ENCODE data around the gene PRKG1.
"Not testable (repeated sequence)": the region's sequence is repeated elsewhere in the genome, so short reads cannot be mapped to it uniquely, and the experiment has no call there.

The PRKG1 gene

GRCh38 chr10:51397244-51397643, 323.0 kb downstream of the PRKG1 start:
- DNase-seq: no peak

GRCh38 chr10:51397695-51398094, 323.4 kb downstream of the PRKG1 start:
- no peak for DNase-seq

GRCh38 chr10:51399840-51400239, 325.6 kb downstream of the PRKG1 start:
- DNase-seq: no peak

- no peak for DNase-seq
These were observed 326.3 kb downstream of the PRKG1 start for GRCh38 chr10:51400392-51401096.

- no peak for DNase-seq
These were observed 329.2 kb downstream of the PRKG1 start for GRCh38 chr10:51403521-51403920.

- DNase-seq: no peak
These were observed 331.5 kb downstream of the PRKG1 start for GRCh38 chr10:51405580-51406351.

- DNase-seq: no peak
These were observed 332.3 kb downstream of the PRKG1 start for GRCh38 chr10:51406581-51406980.

- DNase-seq: no peak
These were observed 342.2 kb downstream of the PRKG1 start for GRCh38 chr10:51416494-51416893.

GRCh38 chr10:51419196-51420093, 345.2 kb downstream of the PRKG1 start:
- no peak for DNase-seq

GRCh38 chr10:51421853-51422252, 347.6 kb downstream of the PRKG1 start:
- no peak for DNase-seq

- DNase-seq: peak; percentile 42
These were observed 348.2 kb downstream of the PRKG1 start for GRCh38 chr10:51422311-51423120.

GRCh38 chr10:51423121-51423452, 348.8 kb downstream of the PRKG1 start:
- DNase-seq: no peak

GRCh38 chr10:51425431-51425830, 351.1 kb downstream of the PRKG1 start:
- no peak for DNase-seq

GRCh38 chr10:51427758-51428157, 353.5 kb downstream of the PRKG1 start:
- DNase-seq: no peak

- DNase-seq: no peak
These were observed 356.2 kb downstream of the PRKG1 start for GRCh38 chr10:51430506-51430905.

GRCh38 chr10:51433949-51434475, 359.7 kb downstream of the PRKG1 start:
- no peak for DNase-seq

- no peak for DNase-seq
These were observed 362.5 kb downstream of the PRKG1 start for GRCh38 chr10:51436805-51437204.

GRCh38 chr10:51439645-51440044, 365.4 kb downstream of the PRKG1 start:
- no peak for DNase-seq

- no peak for DNase-seq
These were observed 371.3 kb downstream of the PRKG1 start for GRCh38 chr10:51445588-51445987.

- DNase-seq: no peak
These were observed 372.8 kb downstream of the PRKG1 start for GRCh38 chr10:51447119-51447518.

GRCh38 chr10:51455762-51456161, 381.5 kb downstream of the PRKG1 start:
- not testable (repeated sequence) for DNase-seq

- DNase-seq: no peak
These were observed 385.2 kb downstream of the PRKG1 start for GRCh38 chr10:51459476-51459875.
